Fibroblast of peridontal ligament (primary cell): ENCODE measurements around the gene PDE11A.
"Not testable (repeated sequence)": the region's sequence is repeated elsewhere in the genome, so short reads cannot be mapped to it uniquely, and the experiment has no call there.

Source experiments
- DNase-seq: peaks from one replicate; pipeline ENCODE4 v3.0.0-alpha.2; 2010; ENCODE audit errors: extremely low read depth

PDE11A gene

GRCh38 chr2:177882501-177882900 lies 190.1 kb downstream of the PDE11A start:
- no peak for DNase-seq

- DNase-seq, result no peak
These were observed 190.7 kb downstream of the PDE11A start for GRCh38 chr2:177881921-177882320.

GRCh38 chr2:177881008-177881747 lies 191.4 kb downstream of the PDE11A start:
- DNase-seq, result no peak

- DNase-seq, result no peak
These were observed 192.3 kb downstream of the PDE11A start for GRCh38 chr2:177880285-177880684.

GRCh38 chr2:177876950-177877349 lies 195.6 kb downstream of the PDE11A start:
- no peak for DNase-seq

GRCh38 chr2:177874686-177875085 lies 197.9 kb downstream of the PDE11A start:
- no peak for DNase-seq

GRCh38 chr2:177873915-177874314 lies 198.7 kb downstream of the PDE11A start:
- DNase-seq, result no peak

GRCh38 chr2:177872286-177872685 lies 200.3 kb downstream of the PDE11A start:
- no peak for DNase-seq

GRCh38 chr2:177869912-177870311 lies 202.7 kb downstream of the PDE11A start:
- no peak for DNase-seq

- DNase-seq, result no peak
These were observed 203.4 kb downstream of the PDE11A start for GRCh38 chr2:177869209-177869608.

GRCh38 chr2:177868806-177869205 lies 203.8 kb downstream of the PDE11A start:
- DNase-seq, result no peak

- no peak for DNase-seq
These were observed 215.0 kb downstream of the PDE11A start for GRCh38 chr2:177857538-177857937.

GRCh38 chr2:177852389-177852788 lies 220.2 kb downstream of the PDE11A start:
- no peak for DNase-seq

- no peak for DNase-seq
These were observed 229.4 kb downstream of the PDE11A start for GRCh38 chr2:177843188-177843587.

- no peak for DNase-seq
These were observed 230.3 kb downstream of the PDE11A start for GRCh38 chr2:177842243-177842642.

GRCh38 chr2:177835418-177836204 lies 237.0 kb downstream of the PDE11A start:
- DNase-seq, result not testable (repeated sequence)

GRCh38 chr2:177832611-177833433 lies 239.8 kb downstream of the PDE11A start:
- DNase-seq, result no peak

- no peak for DNase-seq
These were observed 241.6 kb downstream of the PDE11A start for GRCh38 chr2:177830881-177831386.

GRCh38 chr2:177828557-177828956 lies 244.0 kb downstream of the PDE11A start:
- no peak for DNase-seq

GRCh38 chr2:177826897-177827296 lies 245.7 kb downstream of the PDE11A start:
- no peak for DNase-seq

- DNase-seq, result no peak
These were observed 249.6 kb downstream of the PDE11A start for GRCh38 chr2:177822941-177823340.

GRCh38 chr2:177818412-177818811 lies 254.2 kb downstream of the PDE11A start:
- DNase-seq, result no peak
